Measurements from ENCODE around the gene CWC25. TPM values are rescaled to one million over a fixed set of nuclear protein-coding genes. Genes with fewer than 3 reads are reported as not detected.

CWC25 gene
- total and polyA plus RNA-seq, 9 of the 15 experiments (the other 6 are each of a cell fraction or from before 2014, with no cell fraction given): 16.5 to 27.4 (median 23.0) TPM

DNA sequence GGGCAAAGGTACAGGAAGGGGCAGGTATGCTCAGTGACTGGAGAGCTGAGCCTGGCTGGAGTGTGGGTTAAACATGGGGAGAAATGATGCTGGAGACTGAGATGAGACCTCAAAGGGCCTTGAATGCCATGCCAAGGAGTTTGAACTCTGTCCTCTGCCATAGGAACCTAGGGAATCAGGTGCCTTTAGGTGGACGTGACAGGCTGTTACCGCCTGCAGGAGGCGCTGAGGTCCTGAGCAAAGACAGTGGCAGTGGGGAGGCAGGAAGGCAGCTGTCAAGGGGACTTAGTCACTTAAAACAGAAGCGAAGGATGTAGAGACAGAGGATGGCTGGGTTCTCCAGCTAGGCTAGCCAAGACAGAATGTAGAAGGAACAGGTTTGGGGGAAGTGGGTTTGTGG, 63.5 kb downstream of the CWC25 start (continued):
- TF ChIP-seq, protein P1, sequence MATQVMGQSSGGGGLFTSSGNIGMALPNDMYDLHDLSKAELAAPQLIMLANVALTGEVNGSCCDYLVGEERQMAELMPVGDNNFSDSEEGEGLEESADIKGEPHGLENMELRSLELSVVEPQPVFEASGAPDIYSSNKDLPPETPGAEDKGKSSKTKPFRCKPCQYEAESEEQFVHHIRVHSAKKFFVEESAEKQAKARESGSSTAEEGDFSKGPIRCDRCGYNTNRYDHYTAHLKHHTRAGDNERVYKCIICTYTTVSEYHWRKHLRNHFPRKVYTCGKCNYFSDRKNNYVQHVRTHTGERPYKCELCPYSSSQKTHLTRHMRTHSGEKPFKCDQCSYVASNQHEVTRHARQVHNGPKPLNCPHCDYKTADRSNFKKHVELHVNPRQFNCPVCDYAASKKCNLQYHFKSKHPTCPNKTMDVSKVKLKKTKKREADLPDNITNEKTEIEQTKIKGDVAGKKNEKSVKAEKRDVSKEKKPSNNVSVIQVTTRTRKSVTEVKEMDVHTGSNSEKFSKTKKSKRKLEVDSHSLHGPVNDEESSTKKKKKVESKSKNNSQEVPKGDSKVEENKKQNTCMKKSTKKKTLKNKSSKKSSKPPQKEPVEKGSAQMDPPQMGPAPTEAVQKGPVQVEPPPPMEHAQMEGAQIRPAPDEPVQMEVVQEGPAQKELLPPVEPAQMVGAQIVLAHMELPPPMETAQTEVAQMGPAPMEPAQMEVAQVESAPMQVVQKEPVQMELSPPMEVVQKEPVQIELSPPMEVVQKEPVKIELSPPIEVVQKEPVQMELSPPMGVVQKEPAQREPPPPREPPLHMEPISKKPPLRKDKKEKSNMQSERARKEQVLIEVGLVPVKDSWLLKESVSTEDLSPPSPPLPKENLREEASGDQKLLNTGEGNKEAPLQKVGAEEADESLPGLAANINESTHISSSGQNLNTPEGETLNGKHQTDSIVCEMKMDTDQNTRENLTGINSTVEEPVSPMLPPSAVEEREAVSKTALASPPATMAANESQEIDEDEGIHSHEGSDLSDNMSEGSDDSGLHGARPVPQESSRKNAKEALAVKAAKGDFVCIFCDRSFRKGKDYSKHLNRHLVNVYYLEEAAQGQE (IDR thresholded peaks at IDR 0.05; ENCODE audit: borderline replicate concordance): peak; percentile 57; the same call in 1 of the 2 replicates
- TF ChIP-seq, protein P1 (CRISPR knock-in tag; IDR thresholded peaks at IDR 0.05; ENCODE audit: low read depth): no peak
- peak; percentile 16 for TF ChIP-seq GTF3C2 (IDR thresholded peaks at IDR 0.05; ENCODE audit: borderline replicate concordance, extremely low read depth, insufficient read length)
- TF ChIP-seq MLLT1 (IDR thresholded peaks at IDR 0.05): no peak
- TF ChIP-seq PCBP1 (IDR thresholded peaks at IDR 0.05; ENCODE audit: low read depth, low read length, poor library complexity, severe bottlenecking): no peak
- TF ChIP-seq ELF1 (tag; IDR thresholded peaks at IDR 0.05): no peak
- TF ChIP-seq RAD21 (CRISPR knock-in tag; conservative IDR thresholded peaks at IDR 0.05 in 1 of 2, IDR thresholded peaks at IDR 0.05 in 1 of 2): peak in 1 of 2 experiments; percentile 61; a peak in 2 of 4 replicates
- no peak for TF ChIP-seq RBM14 (IDR thresholded peaks at IDR 0.05; ENCODE audit: borderline replicate concordance, insufficient read depth, low read depth, low read length)
- TF ChIP-seq, protein P2, sequence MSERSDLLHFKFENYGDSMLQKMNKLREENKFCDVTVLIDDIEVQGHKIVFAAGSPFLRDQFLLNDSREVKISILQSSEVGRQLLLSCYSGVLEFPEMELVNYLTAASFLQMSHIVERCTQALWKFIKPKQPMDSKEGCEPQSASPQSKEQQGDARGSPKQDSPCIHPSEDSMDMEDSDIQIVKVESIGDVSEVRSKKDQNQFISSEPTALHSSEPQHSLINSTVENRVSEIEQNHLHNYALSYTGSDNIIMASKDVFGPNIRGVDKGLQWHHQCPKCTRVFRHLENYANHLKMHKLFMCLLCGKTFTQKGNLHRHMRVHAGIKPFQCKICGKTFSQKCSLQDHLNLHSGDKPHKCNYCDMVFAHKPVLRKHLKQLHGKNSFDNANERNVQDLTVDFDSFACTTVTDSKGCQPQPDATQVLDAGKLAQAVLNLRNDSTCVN (CRISPR knock-in tag; IDR thresholded peaks at IDR 0.05): no peak
- TF ChIP-seq, protein P3, sequence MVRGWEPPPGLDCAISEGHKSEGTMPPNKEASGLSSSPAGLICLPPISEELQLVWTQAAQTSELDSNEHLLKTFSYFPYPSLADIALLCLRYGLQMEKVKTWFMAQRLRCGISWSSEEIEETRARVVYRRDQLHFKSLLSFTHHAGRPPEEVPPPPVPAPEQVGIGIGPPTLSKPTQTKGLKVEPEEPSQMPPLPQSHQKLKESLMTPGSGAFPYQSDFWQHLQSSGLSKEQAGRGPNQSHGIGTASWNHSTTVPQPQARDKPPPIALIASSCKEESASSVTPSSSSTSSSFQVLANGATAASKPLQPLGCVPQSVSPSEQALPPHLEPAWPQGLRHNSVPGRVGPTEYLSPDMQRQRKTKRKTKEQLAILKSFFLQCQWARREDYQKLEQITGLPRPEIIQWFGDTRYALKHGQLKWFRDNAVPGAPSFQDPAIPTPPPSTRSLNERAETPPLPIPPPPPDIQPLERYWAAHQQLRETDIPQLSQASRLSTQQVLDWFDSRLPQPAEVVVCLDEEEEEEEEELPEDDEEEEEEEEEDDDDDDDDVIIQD (CRISPR knock-in tag; IDR thresholded peaks at IDR 0.05): no peak
- TF ChIP-seq FUS (optimal IDR thresholded peaks at IDR 0.05; ENCODE audit: low read depth, low read length): no peak

All from K562 (cell line).